Sigmoid colon (tissue), 7 donors: ENCODE results near the gene MRPL12. TPM values are rescaled to one million over a fixed set of nuclear protein-coding genes. Genes with fewer than 3 reads are reported as not detected.
A peak's percentile ranks its signal among the peaks of the same experiment; 100 is the strongest.

ENCODE experiments used
- DNase-seq: peaks from one replicate; pipeline ENCODE4 v3.0.0-alpha.2; 2019
- H3K27ac ChIP-seq, 4 donors: fragments of 200-600 bp; sonication (generic); one replicate each; pipeline ENCODE4 v1.5.1; 2016 to 2019; ENCODE audit warnings: mild to moderate bottlenecking in 1 of 4
- H3K27me3 ChIP-seq, 3 donors: fragments of 200-600 bp; sonication (generic); one replicate each; pipeline ENCODE4 v1.5.1; 2019; ENCODE audit warnings: mild to moderate bottlenecking in 1 of 3
- H3K36me3 ChIP-seq, 4 donors: fragments of 200-600 bp; sonication (generic); one replicate each; pipeline ENCODE4 v1.5.1; 2016 to 2019
- H3K4me1 ChIP-seq, 4 donors: fragments of 200-600 bp; sonication (generic); one replicate each; pipeline ENCODE4 v1.5.1; 2017 to 2019
- H3K4me3 ChIP-seq, 4 donors: fragments of 200-600 bp; sonication (generic); one replicate each; pipeline ENCODE4 v1.5.1; 2017 to 2019; ENCODE audit warnings: mild to moderate bottlenecking in 2 of 4, moderate library complexity in 1 of 4
- H3K9me3 ChIP-seq, 4 donors: fragments of 200-600 bp in 3 of 4; sonication (generic) in 3 of 4; one replicate each; pipeline versions ENCODE4 v1.5.1 to v1.6.1; 2013 to 2019
- CTCF ChIP-seq, 4 experiments: fragments of 450-650 bp in 3 of 4; fragments of 200-600 bp in 1 of 4; IDR thresholded peaks; one replicate each; pipeline ENCODE4 v1.5.1; 2016 to 2019; ENCODE audit warnings: antibody characterized with exemption in 4 of 4, mild to moderate bottlenecking in 3 of 4, moderate library complexity in 2 of 4
- EP300 ChIP-seq, 4 donors: sonication (generic); formaldehyde crosslinking; IDR thresholded peaks; one replicate each; pipeline ENCODE4 v1.6.1; 2017; ENCODE audit warnings: antibody characterized with exemption in 4 of 4
- POLR2A ChIP-seq, 2 donors: fragments of 450-650 bp; IDR thresholded peaks; one replicate each; pipeline ENCODE4 v1.6.1; 2016; ENCODE audit warnings: antibody characterized with exemption in 2 of 2, mild to moderate bottlenecking in 2 of 2, moderate library complexity in 2 of 2
- POLR2AphosphoS5 ChIP-seq, 4 donors: sonication (generic); formaldehyde crosslinking; IDR thresholded peaks; one replicate each; pipeline ENCODE4 v1.6.1; 2017; ENCODE audit warnings: antibody characterized with exemption in 4 of 4
- WGBS, 2 donors: extraction: QIAGEN DNeasy Blood & Tissue Kit; methylation state at CpG; one replicate each; pipeline ENCODE4 v1.1.7; 2013; 5-methylcytosine and 5-hydroxymethylcytosine counted together
- intact Hi-C: fragments of 100-400 bp; cut with DNase I; formaldehyde crosslinking; loops from one replicate; pipeline ENCODE4 v1.15.1; 2023
- polyA plus RNA-seq, 3 donors: library from polyadenylated mRNA; stranded (reverse); fragments of 200-250 nt; gene quantifications; one replicate each; pipeline ENCODE4 v1.2.3, GENCODE V29; 2013
- total RNA-seq, 4 donors: library from RNA; depleted of rRNA; stranded (reverse); fragments of >200 nt; gene quantifications; one replicate each; pipeline ENCODE4 v1.1.0, GENCODE V29; 2016
- donor health status: healthy with polysubstance abuse.
- donor health status: Bipolar disorder and iron deficiency.
- donor health status: healthy.

MRPL12 gene
- total and polyA plus RNA-seq, 7 donors, result 31.0 to 258 (median 56.4) TPM

GRCh38 chr17:81720267-81721071, 17.3 kb downstream of the MRPL12 start:
- no peak for TF ChIP-seq POLR2AphosphoS5 (IDR thresholded peaks at IDR 0.05)
- no peak for TF ChIP-seq CTCF (IDR thresholded peaks at IDR 0.05)
- no peak for TF ChIP-seq POLR2A (IDR thresholded peaks at IDR 0.05)
- TF ChIP-seq EP300 (IDR thresholded peaks at IDR 0.05), result no peak
- H3K27ac ChIP-seq, result no peak overlapping the region
- intact Hi-C loops, result no loop called here
- H3K36me3 ChIP-seq, result no peaks in the 10 kb centered on the region
- DNase-seq, result no peak
- peaks cover 0 to 13% (median 5%) of the 10 kb centered on the region in 3 donors for H3K27me3 ChIP-seq
- H3K4me3 ChIP-seq, result no peak overlapping the region
- 89% methylated on average over 33 of the region's 33 CpGs for WGBS, 2 donors
- no peaks in the 10 kb centered on the region for H3K9me3 ChIP-seq
- peaks cover 0 to 6% (median 0%) of the 10 kb centered on the region in 4 donors for H3K4me1 ChIP-seq

- peaks cover 0 to 29% (median 11%) of the 10 kb centered on the region in 3 donors for H3K27me3 ChIP-seq
- intact Hi-C loops, result no loop called here
- 13 to 47% methylated on average over 10 of the region's 10 CpGs for WGBS, 2 donors
- H3K4me3 ChIP-seq, result no peak overlapping the region
- TF ChIP-seq CTCF (IDR thresholded peaks at IDR 0.05) (no peak), POLR2AphosphoS5 (IDR thresholded peaks at IDR 0.05) (peak in 1 of 4 donors; percentile 32)
- DNase-seq, result peak; percentile 68
- H3K4me1 ChIP-seq, result peaks cover 0 to 6% (median 0%) of the 10 kb centered on the region in 4 donors
- no peaks in the 10 kb centered on the region for H3K9me3 ChIP-seq
- no peak overlapping the region for H3K27ac ChIP-seq
- H3K36me3 ChIP-seq, result no peaks in the 10 kb centered on the region
Measured at GRCh38 chr17:81722184-81723120, 19.3 kb downstream of the MRPL12 start.

- no peak for DNase-seq
- Histone ChIP-seq H3K27ac (no peak overlapping the region), H3K4me3 (no peak overlapping the region), H3K27me3 (peaks cover 0 to 33% (median 12%) of the 10 kb centered on the region in 3 donors), H3K36me3 (no peaks in the 10 kb centered on the region), H3K4me1 (peaks cover 0 to 6% (median 0%) of the 10 kb centered on the region in 4 donors), H3K9me3 (no peaks in the 10 kb centered on the region)
- intact Hi-C loops, result no loop called here
- 12 to 55% methylated on average over 12 of the region's 12 CpGs for WGBS, 2 donors
- no peak for TF ChIP-seq POLR2AphosphoS5 (IDR thresholded peaks at IDR 0.05)
- TF ChIP-seq CTCF (IDR thresholded peaks at IDR 0.05), result no peak
- no peak for TF ChIP-seq EP300 (IDR thresholded peaks at IDR 0.05)
- TF ChIP-seq POLR2A (IDR thresholded peaks at IDR 0.05), result no peak
Measured at GRCh38 chr17:81723651-81724209, 20.6 kb downstream of the MRPL12 start.

GRCh38 chr17:81725439-81725838, 22.3 kb downstream of the MRPL12 start:
- Histone ChIP-seq H3K36me3 (no peaks in the 10 kb centered on the region), H3K4me1 (peaks cover 0 to 7% (median 0%) of the 10 kb centered on the region in 4 donors), H3K4me3 (no peak overlapping the region), H3K9me3 (no peaks in the 10 kb centered on the region), H3K27ac (no peak overlapping the region), H3K27me3 (peaks cover 0 to 50% (median 12%) of the 10 kb centered on the region in 3 donors)
- DNase-seq, result no peak
- TF ChIP-seq POLR2A (IDR thresholded peaks at IDR 0.05), result no peak
- TF ChIP-seq CTCF (IDR thresholded peaks at IDR 0.05), result no peak
- intact Hi-C loops, result no loop called here
- 66 to 84% methylated on average over 9 of the region's 9 CpGs for WGBS, 2 donors
